Stimulated activated CD8-positive, alpha-beta memory T cell treated with anti-CD3 and anti-CD28 coated beads, Interleukin-4, amount 100 ng/mL, for 4 hours (primary cell): Measurements from ENCODE around the gene GADL1.

Experiments
- DNase-seq, 2 donors: peaks; one replicate each; pipeline ENCODE4 v3.0.0-alpha.2; 2020; ENCODE audit warnings: low read depth in 2 of 2, low spot score in 1 of 2

The GADL1 gene

DNA sequence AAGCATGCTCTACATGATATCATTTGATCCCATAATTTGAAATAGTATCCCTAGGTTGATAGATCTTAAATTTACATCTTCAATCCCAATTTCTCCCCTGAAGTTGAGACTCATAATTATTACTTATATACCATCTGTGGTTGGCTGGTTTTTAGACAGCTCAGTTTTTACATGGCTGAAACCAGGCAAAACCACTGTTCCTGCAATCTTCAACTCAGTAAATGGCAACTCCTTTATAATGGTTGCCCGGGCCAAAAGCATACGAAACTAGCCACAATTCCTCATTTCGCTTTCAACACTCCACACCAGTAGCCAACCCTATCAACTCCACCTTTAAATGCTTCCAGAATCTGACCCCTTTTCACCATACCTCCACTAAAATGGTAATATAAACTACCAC, 169.6 kb downstream of the GADL1 start:
- DNase-seq: no peak

DNA sequence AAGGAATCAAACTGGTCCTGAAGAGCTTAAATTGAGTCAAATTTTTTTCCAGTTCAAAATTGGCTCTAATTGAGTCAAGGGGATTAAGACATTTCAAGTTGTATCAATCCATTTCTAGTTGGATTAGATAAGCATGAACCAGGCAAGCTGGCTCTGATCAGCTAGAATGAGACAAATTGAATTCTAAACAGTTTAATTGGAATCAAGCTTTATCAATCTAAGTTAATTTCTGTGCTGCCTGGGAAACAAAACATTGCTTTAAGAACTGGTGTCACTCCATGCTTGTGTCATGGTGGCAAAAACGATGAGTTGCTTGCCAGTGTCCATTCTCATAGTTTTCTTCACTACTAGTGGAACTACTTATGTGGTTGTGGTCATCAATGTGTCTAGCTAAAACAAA, 171.2 kb downstream of the GADL1 start:
- no peak for DNase-seq

GRCh38 chr3:30721314-30721634, 173.2 kb downstream of the GADL1 start:
- no peak for DNase-seq

DNA sequence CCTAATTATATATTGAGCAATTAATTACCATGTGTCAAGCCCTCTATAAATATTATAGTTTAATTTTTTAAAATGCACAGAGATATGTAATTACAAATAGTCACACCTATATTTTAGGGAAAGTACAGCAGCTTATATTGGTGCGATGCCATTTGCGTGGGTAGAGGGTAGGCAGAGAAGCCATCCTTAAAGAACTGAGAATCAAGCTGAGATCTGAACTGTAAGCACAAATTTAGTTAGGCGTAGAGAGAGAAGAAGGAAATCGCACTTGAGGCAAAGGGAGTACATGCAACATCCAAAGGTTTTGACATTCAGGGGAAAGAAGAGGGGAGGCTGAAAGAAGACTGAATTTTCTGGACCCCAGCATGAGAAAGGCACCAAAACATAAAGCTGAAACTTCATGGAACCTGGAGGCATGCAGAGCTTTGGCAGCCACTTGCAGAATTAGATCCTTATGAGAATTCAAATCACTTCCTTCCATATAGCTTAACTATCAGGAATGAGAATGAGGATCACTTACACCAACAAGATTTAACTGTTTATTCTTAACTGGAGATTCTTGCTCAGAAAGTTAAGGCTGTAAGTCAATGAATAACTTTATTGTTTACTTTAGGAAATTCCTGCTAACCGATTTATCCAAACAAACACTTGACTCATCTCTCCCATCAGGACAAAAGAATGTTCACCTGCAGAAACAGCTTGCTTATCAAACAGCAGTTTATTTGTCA, 173.7 kb downstream of the GADL1 start:
- DNase-seq: no peak

GRCh38 chr3:30719536-30719935, 174.9 kb downstream of the GADL1 start:
- no peak for DNase-seq

GRCh38 chr3:30713885-30714503, 180.5 kb downstream of the GADL1 start:
- DNase-seq: no peak

- no peak for DNase-seq
These were observed 181.5 kb downstream of the GADL1 start for GRCh38 chr3:30712991-30713390.

GRCh38 chr3:30711867-30712266, 182.6 kb downstream of the GADL1 start:
- DNase-seq: no peak

DNA sequence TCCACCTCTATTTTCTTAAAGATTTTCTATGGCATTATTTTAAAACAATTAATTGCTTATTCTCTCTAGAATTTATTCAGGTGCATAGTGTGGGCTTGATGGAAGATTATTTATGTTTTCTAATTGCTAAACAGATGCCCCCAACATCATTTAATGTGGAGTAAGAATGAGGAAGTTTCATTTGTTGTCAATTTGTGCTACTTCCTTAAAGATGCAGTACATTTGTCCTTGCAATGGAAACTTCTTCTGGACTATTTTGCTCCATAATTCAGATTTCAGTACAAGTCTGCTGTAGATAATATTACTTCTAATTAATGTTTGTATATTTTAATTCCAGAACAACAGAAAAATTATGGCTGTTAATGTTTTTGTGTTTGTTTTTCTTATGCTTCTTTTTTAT, 183.3 kb downstream of the GADL1 start:
- DNase-seq: no peak

DNA sequence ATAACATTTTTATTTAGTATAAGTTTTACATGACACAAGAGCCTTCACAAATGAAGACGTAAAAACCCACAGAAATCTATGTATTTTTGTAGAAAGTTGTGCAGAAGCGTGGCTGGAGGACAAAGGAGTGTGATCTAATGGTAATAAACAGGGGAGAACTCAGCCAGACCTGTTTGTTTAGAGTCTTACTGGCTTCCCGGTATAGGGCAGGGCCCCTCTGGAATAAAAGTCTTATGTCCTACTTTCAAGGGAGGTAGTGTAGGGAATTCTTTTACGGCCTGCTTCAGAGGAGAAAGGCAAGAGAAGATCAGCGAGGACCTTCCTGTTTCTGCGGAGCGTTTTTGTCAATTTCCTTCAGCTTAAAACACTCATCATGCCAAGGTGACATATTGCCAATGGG, 184.4 kb downstream of the GADL1 start:
- no peak for DNase-seq

DNA sequence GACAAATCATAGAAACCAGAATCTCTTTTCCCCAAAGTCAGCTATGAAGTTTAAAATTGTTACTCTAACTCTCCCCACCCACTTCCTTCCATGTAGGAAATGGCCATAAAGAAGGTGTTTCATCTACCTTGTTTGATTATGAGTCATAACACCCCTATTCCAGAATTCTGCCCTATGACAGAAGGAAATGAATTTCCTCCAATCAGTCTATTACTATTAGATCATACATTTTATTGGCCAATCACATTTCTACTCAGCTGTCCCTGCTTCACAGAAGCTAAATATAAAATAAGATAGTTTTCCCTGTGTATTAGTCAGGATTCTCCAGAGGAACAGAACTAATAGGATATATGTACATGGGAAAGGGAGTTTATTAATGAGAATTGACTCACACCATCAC, 186.0 kb downstream of the GADL1 start:
- no peak for DNase-seq

DNA sequence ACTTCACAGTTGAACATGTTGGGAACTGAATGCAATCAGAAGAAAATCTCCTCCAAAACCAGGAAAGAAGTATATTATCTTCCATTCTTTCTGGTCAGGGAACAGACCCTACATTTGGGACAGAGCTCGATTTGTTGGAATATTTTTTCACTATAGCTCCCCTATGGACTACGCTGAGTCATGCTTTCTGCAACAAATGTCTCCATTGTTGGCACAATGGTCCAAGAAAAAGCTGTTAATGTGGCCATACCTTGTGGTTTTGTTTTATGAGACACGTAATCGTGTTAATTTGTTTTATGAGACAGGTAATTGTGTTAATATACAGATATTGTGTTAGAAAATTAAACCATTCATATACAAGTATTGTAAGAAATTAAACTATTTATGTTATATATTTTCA, 186.6 kb downstream of the GADL1 start:
- DNase-seq: no peak

- no peak for DNase-seq
These were observed 189.2 kb downstream of the GADL1 start for GRCh38 chr3:30704931-30705890.

- DNase-seq: no peak
These were observed 191.5 kb downstream of the GADL1 start for GRCh38 chr3:30702828-30703397.

DNA sequence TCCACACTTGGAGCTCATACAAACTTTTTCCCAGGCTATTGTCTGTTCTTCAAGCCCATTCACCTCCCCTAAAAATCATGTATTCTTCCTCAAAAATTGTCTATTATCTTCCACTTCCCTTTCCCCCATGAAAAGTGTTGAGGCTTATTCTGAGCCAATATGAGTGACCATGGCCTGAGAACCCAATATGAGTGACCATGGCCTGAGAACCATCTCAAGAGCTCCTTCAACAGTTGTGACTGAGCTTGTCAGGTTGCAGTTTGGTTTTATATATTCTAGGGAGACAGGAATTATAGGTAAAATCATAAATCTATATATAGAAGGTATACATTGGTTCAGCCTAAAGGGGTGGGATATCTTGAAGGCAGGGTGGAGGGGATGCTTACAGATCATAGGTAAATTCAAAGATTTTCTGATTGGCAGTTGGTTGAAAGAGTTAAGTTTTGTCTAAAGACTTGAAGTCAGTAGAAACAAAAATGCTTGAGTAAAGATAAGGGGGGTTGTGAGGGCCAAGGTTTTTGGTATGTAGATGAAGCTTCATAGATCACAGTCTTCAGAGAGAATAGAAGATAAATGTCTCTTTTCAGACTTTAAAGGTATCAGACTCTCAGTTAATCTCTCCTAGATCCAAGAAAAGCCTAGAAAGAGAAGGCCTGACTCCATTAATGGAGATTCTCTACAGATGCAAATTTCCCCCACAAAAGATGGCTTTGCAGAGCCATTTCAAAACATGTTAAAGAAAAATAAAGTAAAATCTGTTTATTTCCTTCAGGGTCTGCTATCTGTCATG, 192.2 kb downstream of the GADL1 start:
- no peak for DNase-seq

DNA sequence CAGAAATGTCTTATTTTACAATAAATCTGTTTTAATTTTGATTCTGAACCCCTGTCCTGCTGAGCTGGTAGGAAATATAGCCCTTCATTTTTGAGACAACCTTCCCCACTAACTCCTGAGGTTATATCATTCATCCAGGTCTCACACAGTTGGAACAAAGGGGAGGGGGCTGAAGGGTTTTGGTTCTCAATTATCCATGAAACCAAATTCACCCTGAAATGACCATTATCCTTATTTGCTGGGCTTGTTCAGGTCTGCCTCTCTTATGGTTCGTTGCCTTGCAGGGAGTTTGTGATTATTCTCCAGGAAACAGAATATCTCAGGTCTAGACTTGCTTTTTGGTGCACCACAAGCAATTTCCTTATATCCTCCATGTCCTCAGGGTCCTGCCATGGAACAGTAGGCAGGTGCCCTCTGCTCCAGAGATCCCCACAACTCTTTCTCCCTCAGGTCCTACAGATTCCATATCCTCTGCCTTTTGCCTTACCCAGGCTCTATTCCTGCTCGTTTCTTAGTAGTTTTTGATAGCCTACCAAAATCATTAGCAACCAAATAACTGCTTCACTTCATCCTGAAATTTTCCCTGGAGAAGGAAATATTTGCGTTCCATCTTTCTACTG, 193.6 kb downstream of the GADL1 start:
- no peak for DNase-seq

- DNase-seq: no peak
These were observed 194.5 kb downstream of the GADL1 start for GRCh38 chr3:30699927-30700326.

GRCh38 chr3:30698549-30698948, 195.9 kb downstream of the GADL1 start:
- DNase-seq: no peak

DNA sequence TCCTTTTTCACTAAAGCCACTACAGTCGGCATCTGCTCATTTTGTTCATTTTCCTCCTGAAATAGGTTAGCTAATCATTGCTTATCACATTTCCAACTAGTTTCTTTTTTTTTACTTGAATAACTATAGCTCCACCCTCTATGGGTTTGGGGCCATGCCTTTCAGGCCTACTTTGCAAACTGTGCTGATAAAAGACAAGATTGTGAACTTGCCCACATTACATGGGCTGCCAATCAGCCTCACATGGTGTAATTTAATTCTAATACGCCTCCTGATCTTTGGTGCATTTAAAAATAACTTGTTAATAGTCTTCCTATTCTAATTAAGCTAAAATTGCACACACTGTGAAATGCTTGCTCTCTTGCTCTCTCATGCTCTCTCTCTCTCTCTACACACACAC, 197.6 kb downstream of the GADL1 start:
- no peak for DNase-seq

DNA sequence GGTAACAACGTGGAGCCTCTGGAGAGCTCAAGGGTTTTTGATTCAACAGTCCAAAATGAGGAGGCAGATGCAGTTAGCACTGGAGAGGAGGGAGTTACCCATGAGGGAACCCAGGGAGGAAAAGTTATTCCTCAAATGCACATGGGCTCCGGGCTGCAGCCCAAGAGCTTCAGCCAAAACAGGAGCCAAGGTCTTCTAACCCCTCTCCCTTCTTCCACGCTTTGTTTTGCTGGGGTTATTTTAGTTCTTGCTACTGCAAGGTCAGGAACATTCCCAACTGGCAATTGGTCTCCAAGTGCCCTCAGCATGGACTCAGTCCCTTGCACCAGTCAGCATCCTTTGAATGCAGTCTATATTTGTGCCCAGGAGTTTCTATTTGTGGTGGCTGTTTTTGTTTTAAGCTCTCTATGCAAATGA, 198.1 kb downstream of the GADL1 start:
- no peak for DNase-seq
